HEK293 (cell line): ENCODE measurements around the gene TACC2.

ENCODE experiments used
- CTCF ChIA-PET: fragments of 350-600 bp; formaldehyde crosslinking; extraction: SDS; loops from one replicate; lab custom pipeline; 2021; ENCODE audit warnings: antibody characterized with exemption; lab: Yijun Ruan, JAX
- POLR2A ChIA-PET: fragments of 300-600 bp; formaldehyde crosslinking; extraction: SDS; loops from one replicate; lab custom pipeline; 2020; ENCODE audit warnings: antibody characterized with exemption, inconsistent platforms; lab: Yijun Ruan, JAX
- H3K27ac ChIP-seq: fragments of 200-500 bp; sonication (Bioruptor generic); 2 replicates; pipeline ENCODE4 v1.5.1; 2014; ENCODE audit warnings: low read depth, low read length, control low read depth, inconsistent platforms; ENCODE audit errors: extremely low read depth
- H3K36me3 ChIP-seq, 2 experiments: fragments of 200-500 bp in 1 of 2; sonication (Bioruptor generic) in 1 of 2; 1 replicate in 1 of 2; 2 replicates in 1 of 2; pipeline ENCODE4 v1.5.1; 2014 to 2017; ENCODE audit warnings: inconsistent platforms in 2 of 2, low read length in 2 of 2; ENCODE audit not compliant: control insufficient read depth in 2 of 2, insufficient read depth in 1 of 2
- H3K4me1 ChIP-seq: fragments of 200-500 bp; sonication (Bioruptor generic); 2 replicates; pipeline ENCODE4 v1.5.1; 2014; ENCODE audit warnings: mild to moderate bottlenecking, low read length, inconsistent platforms; ENCODE audit not compliant: control insufficient read depth, insufficient read depth
- H3K4me3 ChIP-seq: 2 replicates; pipeline ENCODE4 v1.5.1; 2011; ENCODE audit warnings: low read depth, mild to moderate bottlenecking, control low read depth, low read length, moderate library complexity
- H3K9me3 ChIP-seq: fragments of 200-500 bp; sonication (Bioruptor generic); 2 replicates; pipeline ENCODE4 v1.5.1; 2014; ENCODE audit warnings: low read depth, low read length, inconsistent platforms; ENCODE audit not compliant: control insufficient read depth, insufficient read depth
- HOXC10 ChIP-seq: sonication (generic); formaldehyde crosslinking; IDR thresholded peaks from 2 replicates; pipeline ENCODE4 v1.8.1; 2023; ENCODE audit warnings: mild to moderate bottlenecking, missing genetic modification reagents
- KLF10 ChIP-seq: fragments of 450-650 bp; IDR thresholded peaks from 2 replicates; pipeline ENCODE4 v1.5.1; 2018; ENCODE audit warnings: missing biosample characterization, mild to moderate bottlenecking, missing genetic modification characterization
- KLF9 ChIP-seq: fragments of 450-650 bp; formaldehyde crosslinking; IDR thresholded peaks from 2 replicates; pipeline ENCODE4 v1.5.1; 2016; ENCODE audit warnings: missing biosample characterization, missing genetic modification characterization, low read depth
- SP2 ChIP-seq: fragments of 450-650 bp; formaldehyde crosslinking; IDR thresholded peaks from 2 replicates; pipeline ENCODE4 v1.5.1; 2016; ENCODE audit warnings: missing biosample characterization, missing genetic modification characterization
- TCF7L2 ChIP-seq: IDR thresholded peaks from 2 replicates; pipeline ENCODE4 v1.6.1; 2011; ENCODE audit warnings: low read depth, mild to moderate bottlenecking, inconsistent platforms, low read length, moderate library complexity, borderline replicate concordance
- ZNF114 ChIP-seq: fragments of 450-650 bp; formaldehyde crosslinking; IDR thresholded peaks from 2 replicates; pipeline ENCODE4 v1.5.0; 2017; ENCODE audit warnings: missing biosample characterization, missing genetic modification characterization
- ZNF138 ChIP-seq: fragments of 450-650 bp; formaldehyde crosslinking; IDR thresholded peaks from 2 replicates; pipeline ENCODE4 v1.5.1; 2016; ENCODE audit warnings: missing biosample characterization, missing genetic modification characterization, borderline replicate concordance
- ZNF175 ChIP-seq: fragments of 450-650 bp; formaldehyde crosslinking; IDR thresholded peaks from 2 replicates; pipeline ENCODE4 v1.5.1; 2016; ENCODE audit warnings: missing biosample characterization, missing genetic modification characterization
- ZNF324 ChIP-seq: fragments of 450-650 bp; formaldehyde crosslinking; IDR thresholded peaks from 2 replicates; pipeline ENCODE4 v1.5.1; 2016; ENCODE audit warnings: missing biosample characterization, missing genetic modification characterization
- ZNF335 ChIP-seq: fragments of 450-650 bp; formaldehyde crosslinking; conservative IDR thresholded peaks from 2 replicates; pipeline ENCODE4 v1.5.1; 2016; ENCODE audit warnings: missing biosample characterization, missing genetic modification characterization
- ZNF404 ChIP-seq: fragments of 450-650 bp; formaldehyde crosslinking; IDR thresholded peaks from 2 replicates; pipeline ENCODE4 v1.5.1; 2017; ENCODE audit warnings: missing biosample characterization, missing genetic modification characterization
- ZNF433 ChIP-seq: fragments of 450-650 bp; formaldehyde crosslinking; IDR thresholded peaks from 2 replicates; pipeline ENCODE4 v1.5.1; 2016; ENCODE audit warnings: missing biosample characterization, missing genetic modification characterization, low read depth
- ZNF473 ChIP-seq: fragments of 450-650 bp; formaldehyde crosslinking; IDR thresholded peaks from 2 replicates; pipeline ENCODE4 v1.5.1; 2017; ENCODE audit warnings: missing biosample characterization, missing genetic modification characterization
- ZNF585B ChIP-seq: fragments of 450-650 bp; formaldehyde crosslinking; IDR thresholded peaks from 2 replicates; pipeline ENCODE4 v1.5.1; 2016; ENCODE audit warnings: missing biosample characterization, missing genetic modification characterization
- ZNF626 ChIP-seq: fragments of 450-650 bp; sonication (Bioruptor Pico); formaldehyde crosslinking; IDR thresholded peaks from 2 replicates; pipeline ENCODE4 v1.5.1; 2018; ENCODE audit warnings: missing biosample characterization, missing genetic modification characterization, inconsistent platforms
- ZNF654 ChIP-seq: fragments of 450-650 bp; formaldehyde crosslinking; IDR thresholded peaks from 2 replicates; pipeline ENCODE4 v1.5.1; 2016; ENCODE audit warnings: low read depth, missing biosample characterization, missing genetic modification characterization
- ZNF660 ChIP-seq: fragments of 450-650 bp; IDR thresholded peaks from 2 replicates; pipeline ENCODE4 v1.5.1; 2018; ENCODE audit warnings: missing biosample characterization, mild to moderate bottlenecking, missing genetic modification characterization
- ZNF768 ChIP-seq: fragments of 450-650 bp; formaldehyde crosslinking; IDR thresholded peaks from 2 replicates; pipeline ENCODE4 v1.5.1; 2018; ENCODE audit warnings: missing biosample characterization, mild to moderate bottlenecking, missing genetic modification characterization
- TF ChIP-seq, protein P1 (sequence below): IDR thresholded peaks from 2 replicates; pipeline ENCODE4 v1.6.1; 2011; ENCODE audit warnings: mild to moderate bottlenecking, low read depth, low read length, borderline replicate concordance
- TF ChIP-seq, protein P2 (sequence below): sonication (generic); formaldehyde crosslinking; IDR thresholded peaks from 2 replicates; pipeline ENCODE4 v1.8.1; 2022; ENCODE audit warnings: mild to moderate bottlenecking, moderate library complexity, missing genetic modification reagents
- TF ChIP-seq, protein P3 (sequence below): fragments of 450-650 bp; formaldehyde crosslinking; IDR thresholded peaks from 2 replicates; pipeline ENCODE4 v1.5.1; 2016; ENCODE audit warnings: missing biosample characterization, missing genetic modification characterization
- TF ChIP-seq, protein P4 (sequence below): fragments of 450-650 bp; formaldehyde crosslinking; IDR thresholded peaks from 2 replicates; pipeline ENCODE4 v1.5.1; 2017; ENCODE audit warnings: missing biosample characterization, missing genetic modification characterization
- TF ChIP-seq, protein P5 (sequence below): fragments of 450-650 bp; formaldehyde crosslinking; optimal IDR thresholded peaks from 2 replicates; pipeline ENCODE3; 2016; ENCODE audit warnings: missing biosample characterization, mild to moderate bottlenecking, missing genetic modification characterization
- TF ChIP-seq, protein P6 (sequence below): fragments of 450-650 bp; formaldehyde crosslinking; IDR thresholded peaks from 2 replicates; pipeline ENCODE4 v1.5.1; 2016; ENCODE audit warnings: missing biosample characterization, missing genetic modification characterization

The TACC2 gene

DNA sequence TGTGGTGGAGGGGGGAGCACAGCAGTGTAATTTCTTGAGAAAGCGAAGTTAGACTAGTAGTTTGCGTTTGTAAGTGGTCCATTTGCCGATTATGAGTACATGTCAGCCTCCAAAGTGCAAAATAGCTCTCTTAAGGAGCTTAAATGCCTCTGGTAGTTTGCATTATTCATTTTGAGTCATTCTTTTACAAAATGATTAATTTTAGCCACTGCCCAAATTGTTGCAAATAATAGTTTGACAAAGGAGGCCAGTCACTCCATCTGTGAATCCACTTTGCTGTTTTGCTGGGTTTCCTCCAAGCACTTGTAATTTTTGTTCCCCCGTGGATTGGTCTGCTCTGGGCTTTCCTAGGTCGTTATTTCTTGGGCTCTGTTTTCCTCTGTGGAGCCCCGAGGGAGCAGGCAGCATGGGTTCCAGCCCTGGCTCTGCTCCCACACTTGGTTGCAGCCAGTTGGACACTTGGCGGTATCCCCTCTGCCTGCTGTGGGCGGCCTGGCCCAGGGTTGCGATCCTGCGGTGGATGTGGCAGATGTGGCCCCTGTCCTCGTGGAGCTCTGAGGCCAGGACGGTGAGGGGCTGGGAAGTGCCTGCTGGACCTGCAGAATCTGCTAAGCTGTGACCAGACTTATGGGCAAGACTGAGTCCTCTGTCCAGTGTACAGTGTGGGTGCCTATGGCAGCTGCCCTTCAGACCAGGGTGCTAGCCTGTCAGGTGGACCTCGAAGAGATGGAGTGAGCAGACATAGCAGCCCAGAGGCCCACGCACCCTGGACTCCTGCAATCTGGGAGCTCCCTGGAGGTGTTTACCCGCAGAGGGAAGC is 153.1 kb downstream of the TACC2 start:
- Histone ChIP-seq H3K36me3 (no peaks in the 10 kb centered on the region), H3K27ac (no peak overlapping the region), H3K9me3 (no peaks in the 10 kb centered on the region), H3K4me1 (peaks cover 6% of the 10 kb centered on the region), H3K4me3 (no peak overlapping the region)
- TF ChIP-seq ZNF138 (no peak), KLF9 (tag by site-specific recombination) (no peak)
- TF ChIP-seq, protein P1, sequence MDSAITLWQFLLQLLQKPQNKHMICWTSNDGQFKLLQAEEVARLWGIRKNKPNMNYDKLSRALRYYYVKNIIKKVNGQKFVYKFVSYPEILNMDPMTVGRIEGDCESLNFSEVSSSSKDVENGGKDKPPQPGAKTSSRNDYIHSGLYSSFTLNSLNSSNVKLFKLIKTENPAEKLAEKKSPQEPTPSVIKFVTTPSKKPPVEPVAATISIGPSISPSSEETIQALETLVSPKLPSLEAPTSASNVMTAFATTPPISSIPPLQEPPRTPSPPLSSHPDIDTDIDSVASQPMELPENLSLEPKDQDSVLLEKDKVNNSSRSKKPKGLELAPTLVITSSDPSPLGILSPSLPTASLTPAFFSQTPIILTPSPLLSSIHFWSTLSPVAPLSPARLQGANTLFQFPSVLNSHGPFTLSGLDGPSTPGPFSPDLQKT = no peak
- TF ChIP-seq, protein P2, sequence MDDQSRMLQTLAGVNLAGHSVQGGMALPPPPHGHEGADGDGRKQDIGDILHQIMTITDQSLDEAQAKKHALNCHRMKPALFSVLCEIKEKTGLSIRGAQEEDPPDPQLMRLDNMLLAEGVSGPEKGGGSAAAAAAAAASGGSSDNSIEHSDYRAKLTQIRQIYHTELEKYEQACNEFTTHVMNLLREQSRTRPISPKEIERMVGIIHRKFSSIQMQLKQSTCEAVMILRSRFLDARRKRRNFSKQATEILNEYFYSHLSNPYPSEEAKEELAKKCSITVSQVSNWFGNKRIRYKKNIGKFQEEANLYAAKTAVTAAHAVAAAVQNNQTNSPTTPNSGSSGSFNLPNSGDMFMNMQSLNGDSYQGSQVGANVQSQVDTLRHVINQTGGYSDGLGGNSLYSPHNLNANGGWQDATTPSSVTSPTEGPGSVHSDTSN (CRISPR knock-in tag) = no peak
- ChIA-PET CTCF (interaction anchor here (0.5 to 4.1 kb wide), 22 partner anchors 9 to 361 kb away, joined by 3 to 30 read pairs (median 4); partner anchors contain the start of gene BTBD16), POLR2A (no interaction called here)

DNA sequence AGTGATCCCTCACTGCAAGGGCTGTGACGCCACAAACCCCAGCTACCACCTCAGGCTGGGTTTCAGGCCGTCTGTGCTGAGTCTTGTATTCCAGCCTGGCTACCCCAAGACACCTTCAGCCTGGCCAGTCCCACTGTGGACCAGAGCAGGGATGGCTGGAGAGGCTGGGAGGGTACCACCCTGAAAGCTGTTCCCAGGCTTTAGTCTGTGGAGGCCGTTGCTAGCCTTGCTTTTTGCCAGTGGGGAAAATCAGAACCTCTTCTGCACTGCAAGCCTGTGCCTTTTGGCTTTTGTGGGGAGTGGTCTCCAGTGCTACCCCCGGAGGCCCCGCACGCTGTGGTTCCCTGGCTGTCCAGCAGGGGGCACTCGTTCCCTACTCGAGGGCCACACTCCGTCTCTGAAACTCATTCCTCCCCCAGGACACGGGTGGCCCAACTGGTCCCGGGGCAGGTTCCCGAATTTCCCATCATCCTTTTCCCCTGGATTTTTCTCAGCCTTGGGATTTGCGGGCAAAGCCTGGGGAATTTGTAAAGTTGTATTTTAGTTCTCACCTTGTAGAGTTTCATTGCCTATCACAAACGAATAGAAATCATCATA is 153.8 kb downstream of the TACC2 start:
- Histone ChIP-seq H3K4me3 (no peak overlapping the region), H3K27ac (no peak overlapping the region), H3K9me3 (no peaks in the 10 kb centered on the region), H3K4me1 (peaks cover 6% of the 10 kb centered on the region), H3K36me3 (no peaks in the 10 kb centered on the region)
- ChIA-PET POLR2A (no interaction called here), CTCF (interaction anchor here (0.5 to 4.1 kb wide), 23 partner anchors 8 to 1046 kb away, joined by 3 to 30 read pairs (median 3); partner anchors contain the start of gene BTBD16)
- TF ChIP-seq HOXC10 (no peak), ZNF660 (tag by site-specific recombination) (0 out of 2 replicates have a peak, but pooled peaks have one; percentile 12), ZNF335 (tag by site-specific recombination) (no peak), ZNF626 (tag by site-specific recombination) (no peak), ZNF324 (tag by site-specific recombination) (no peak), TCF7L2 (no peak), ZNF654 (peak; percentile 80), ZNF404 (tag by site-specific recombination) (no peak), SP2 (tag by site-specific recombination) (no peak), ZNF433 (tag by site-specific recombination) (no peak), ZNF768 (tag by site-specific recombination) (no peak), ZNF114 (tag by site-specific recombination) (no peak), ZNF175 (tag by site-specific recombination) (no peak), ZNF473 (tag by site-specific recombination) (no peak), ZNF585B (tag by site-specific recombination) (no peak), KLF10 (tag by site-specific recombination) (no peak)
- TF ChIP-seq, protein P3, sequence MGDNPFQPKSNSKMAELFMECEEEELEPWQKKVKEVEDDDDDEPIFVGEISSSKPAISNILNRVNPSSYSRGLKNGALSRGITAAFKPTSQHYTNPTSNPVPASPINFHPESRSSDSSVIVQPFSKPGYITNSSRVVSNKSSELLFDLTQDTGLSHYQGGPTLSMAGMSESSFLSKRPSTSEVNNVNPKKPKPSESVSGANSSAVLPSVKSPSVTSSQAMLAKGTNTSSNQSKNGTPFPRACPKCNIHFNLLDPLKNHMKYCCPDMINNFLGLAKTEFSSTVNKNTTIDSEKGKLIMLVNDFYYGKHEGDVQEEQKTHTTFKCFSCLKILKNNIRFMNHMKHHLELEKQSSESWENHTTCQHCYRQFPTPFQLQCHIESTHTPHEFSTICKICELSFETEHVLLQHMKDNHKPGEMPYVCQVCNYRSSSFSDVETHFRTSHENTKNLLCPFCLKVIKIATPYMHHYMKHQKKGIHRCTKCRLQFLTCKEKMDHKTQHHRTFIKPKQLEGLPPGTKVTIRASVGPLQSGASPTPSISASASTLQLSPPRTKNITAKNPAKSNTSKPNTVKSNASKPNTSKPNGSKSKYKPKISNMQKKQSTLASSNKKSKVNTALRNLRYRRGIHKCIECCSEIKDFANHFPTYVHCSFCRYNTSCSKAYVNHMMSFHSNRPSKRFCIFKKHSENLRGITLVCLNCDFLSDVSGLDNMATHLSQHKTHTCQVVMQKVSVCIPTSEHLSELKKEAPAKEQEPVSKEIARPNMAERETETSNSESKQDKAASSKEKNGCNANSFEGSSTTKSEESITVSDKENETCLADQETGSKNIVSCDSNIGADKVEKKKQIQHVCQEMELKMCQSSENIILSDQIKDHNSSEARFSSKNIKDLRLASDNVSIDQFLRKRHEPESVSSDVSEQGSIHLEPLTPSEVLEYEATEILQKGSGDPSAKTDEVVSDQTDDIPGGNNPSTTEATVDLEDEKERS (tag by site-specific recombination) = no peak
- TF ChIP-seq, protein P4, sequence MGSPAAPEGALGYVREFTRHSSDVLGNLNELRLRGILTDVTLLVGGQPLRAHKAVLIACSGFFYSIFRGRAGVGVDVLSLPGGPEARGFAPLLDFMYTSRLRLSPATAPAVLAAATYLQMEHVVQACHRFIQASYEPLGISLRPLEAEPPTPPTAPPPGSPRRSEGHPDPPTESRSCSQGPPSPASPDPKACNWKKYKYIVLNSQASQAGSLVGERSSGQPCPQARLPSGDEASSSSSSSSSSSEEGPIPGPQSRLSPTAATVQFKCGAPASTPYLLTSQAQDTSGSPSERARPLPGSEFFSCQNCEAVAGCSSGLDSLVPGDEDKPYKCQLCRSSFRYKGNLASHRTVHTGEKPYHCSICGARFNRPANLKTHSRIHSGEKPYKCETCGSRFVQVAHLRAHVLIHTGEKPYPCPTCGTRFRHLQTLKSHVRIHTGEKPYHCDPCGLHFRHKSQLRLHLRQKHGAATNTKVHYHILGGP = no peak
- TF ChIP-seq, protein P5, sequence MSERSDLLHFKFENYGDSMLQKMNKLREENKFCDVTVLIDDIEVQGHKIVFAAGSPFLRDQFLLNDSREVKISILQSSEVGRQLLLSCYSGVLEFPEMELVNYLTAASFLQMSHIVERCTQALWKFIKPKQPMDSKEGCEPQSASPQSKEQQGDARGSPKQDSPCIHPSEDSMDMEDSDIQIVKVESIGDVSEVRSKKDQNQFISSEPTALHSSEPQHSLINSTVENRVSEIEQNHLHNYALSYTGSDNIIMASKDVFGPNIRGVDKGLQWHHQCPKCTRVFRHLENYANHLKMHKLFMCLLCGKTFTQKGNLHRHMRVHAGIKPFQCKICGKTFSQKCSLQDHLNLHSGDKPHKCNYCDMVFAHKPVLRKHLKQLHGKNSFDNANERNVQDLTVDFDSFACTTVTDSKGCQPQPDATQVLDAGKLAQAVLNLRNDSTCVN (tag by site-specific recombination) = no peak
- TF ChIP-seq, protein P6, sequence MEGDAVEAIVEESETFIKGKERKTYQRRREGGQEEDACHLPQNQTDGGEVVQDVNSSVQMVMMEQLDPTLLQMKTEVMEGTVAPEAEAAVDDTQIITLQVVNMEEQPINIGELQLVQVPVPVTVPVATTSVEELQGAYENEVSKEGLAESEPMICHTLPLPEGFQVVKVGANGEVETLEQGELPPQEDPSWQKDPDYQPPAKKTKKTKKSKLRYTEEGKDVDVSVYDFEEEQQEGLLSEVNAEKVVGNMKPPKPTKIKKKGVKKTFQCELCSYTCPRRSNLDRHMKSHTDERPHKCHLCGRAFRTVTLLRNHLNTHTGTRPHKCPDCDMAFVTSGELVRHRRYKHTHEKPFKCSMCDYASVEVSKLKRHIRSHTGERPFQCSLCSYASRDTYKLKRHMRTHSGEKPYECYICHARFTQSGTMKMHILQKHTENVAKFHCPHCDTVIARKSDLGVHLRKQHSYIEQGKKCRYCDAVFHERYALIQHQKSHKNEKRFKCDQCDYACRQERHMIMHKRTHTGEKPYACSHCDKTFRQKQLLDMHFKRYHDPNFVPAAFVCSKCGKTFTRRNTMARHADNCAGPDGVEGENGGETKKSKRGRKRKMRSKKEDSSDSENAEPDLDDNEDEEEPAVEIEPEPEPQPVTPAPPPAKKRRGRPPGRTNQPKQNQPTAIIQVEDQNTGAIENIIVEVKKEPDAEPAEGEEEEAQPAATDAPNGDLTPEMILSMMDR (tag by site-specific recombination) = peak; percentile 74
